ENCODE results near the gene RPL27A.

The RPL27A gene

DNA sequence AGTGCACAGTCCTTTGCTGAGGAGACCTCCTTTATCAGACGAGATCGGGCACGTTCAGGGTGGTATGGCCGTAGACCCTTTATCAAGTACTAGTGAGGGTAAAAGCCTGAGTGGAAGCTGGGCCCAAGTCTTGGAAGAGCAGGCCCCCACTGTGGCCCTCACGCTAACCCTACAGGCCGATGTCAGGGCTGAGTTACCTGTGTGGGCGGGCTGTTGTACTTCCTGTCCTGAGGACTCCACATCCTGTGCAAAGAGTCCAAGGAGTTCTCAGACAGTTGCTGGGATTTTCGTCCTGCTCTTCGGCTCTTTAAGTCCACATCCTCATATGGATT, 34.9 kb downstream of the RPL27A start:
- Mint-ChIP-seq H3K4me3 (no peak overlapping the region), H3K4me1 (no peaks in the 10 kb centered on the region), H3K27me3 (peaks cover 43% of the 10 kb centered on the region), H3K27ac (no peak overlapping the region), H3K9me3 (no peaks in the 10 kb centered on the region), H3K36me3 (no peaks in the 10 kb centered on the region)
- CTCF ChIA-PET: no interaction called here
- DNase-seq: no peak

DNA sequence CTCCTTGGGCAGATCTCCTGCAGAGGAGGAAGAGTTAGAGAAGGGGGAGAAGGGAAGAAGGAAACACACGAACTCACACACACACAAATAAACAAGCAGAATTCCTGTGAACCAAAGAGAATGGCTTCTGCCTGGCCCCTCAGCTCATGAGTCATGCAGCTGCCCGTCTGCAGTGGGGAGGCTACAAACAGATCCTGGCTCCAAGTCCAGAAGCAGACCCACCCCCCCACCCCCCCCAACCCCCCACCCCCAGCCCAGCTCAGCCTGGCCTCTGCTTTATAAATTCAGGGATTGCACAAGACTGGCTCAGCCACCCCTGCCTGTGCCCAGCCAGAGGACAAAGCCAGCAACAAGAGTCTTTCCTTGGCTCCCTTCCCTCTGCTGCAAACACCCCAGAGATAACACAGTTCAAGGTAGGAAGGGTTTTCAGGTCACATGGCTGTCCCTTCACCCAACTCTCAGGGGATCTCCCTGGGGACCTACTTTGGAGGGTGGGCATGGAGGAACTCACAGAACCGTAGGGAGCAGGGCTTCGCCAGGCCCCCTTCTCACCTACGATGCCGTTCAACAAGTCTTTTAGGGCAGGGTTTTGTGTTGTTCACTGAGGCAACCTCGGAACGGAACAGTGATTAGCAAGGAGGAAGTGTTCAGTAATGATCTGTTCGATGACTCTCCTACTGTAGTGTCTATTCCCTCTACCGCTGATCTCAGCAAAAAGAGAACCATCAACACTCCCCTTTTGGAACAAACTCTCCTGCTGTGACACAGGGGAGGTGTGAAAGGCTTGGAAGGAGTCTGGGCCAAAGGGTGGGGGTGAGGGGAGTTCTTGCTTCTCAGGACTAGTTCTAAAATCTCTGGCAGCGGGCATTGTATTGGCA, 35.5 kb downstream of the RPL27A start:
- Mint-ChIP-seq H3K4me1 (no peaks in the 10 kb centered on the region), H3K36me3 (no peaks in the 10 kb centered on the region), H3K27ac (no peak overlapping the region), H3K9me3 (no peaks in the 10 kb centered on the region), H3K27me3 (peaks cover 49% of the 10 kb centered on the region), H3K4me3 (no peak overlapping the region)
- CTCF ChIA-PET: no interaction called here
- no peak for DNase-seq

DNA sequence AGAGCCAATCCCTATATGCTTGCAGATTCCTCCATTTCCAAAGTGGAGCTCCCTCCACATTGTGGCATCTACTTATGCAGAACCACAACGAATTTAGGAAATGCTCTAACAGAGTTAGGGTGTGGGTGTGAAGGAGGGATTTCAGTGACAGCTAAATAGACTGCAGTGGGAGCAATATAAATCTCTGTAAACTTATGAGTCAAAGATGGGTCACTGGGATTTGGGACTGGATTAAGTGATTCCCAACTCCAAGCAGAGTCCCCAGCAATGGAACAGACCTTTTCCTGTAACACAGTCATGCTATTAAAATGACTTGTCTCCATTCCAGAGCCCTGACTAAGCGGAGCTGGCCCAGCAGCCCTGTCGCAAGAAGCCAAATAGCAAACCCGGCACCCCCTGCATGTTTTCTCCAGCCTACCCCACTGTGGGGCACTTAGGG, 36.6 kb downstream of the RPL27A start:
- Mint-ChIP-seq H3K27ac (no peak overlapping the region), H3K9me3 (no peaks in the 10 kb centered on the region), H3K36me3 (no peaks in the 10 kb centered on the region), H3K4me3 (no peak overlapping the region), H3K27me3 (peaks cover 52% of the 10 kb centered on the region), H3K4me1 (no peaks in the 10 kb centered on the region)
- CTCF ChIA-PET: no interaction called here
- no peak for DNase-seq

DNA sequence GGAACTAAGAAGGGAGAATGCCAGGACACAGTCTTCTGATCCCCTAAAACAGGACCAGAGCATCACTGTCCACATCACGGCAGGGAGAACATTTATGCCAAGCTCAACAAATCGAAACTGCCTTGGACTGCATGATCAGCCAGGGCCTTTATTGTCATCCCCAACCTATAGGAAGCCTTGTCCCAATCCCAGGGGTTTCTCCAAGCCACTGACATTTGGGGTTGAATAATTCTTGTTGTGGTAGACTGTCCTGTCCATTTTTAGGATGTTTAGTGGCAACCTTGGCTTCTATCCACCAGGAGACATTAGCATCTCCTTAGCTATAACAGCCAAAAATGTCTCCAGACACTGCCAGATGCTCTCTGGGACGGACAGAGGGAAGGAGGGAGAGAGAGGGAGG, 37.1 kb downstream of the RPL27A start:
- Mint-ChIP-seq H3K4me3 (no peak overlapping the region), H3K27ac (no peak overlapping the region), H3K9me3 (no peaks in the 10 kb centered on the region), H3K4me1 (no peaks in the 10 kb centered on the region), H3K27me3 (peaks cover 52% of the 10 kb centered on the region), H3K36me3 (no peaks in the 10 kb centered on the region)
- no peak for DNase-seq
- CTCF ChIA-PET: no interaction called here

DNA sequence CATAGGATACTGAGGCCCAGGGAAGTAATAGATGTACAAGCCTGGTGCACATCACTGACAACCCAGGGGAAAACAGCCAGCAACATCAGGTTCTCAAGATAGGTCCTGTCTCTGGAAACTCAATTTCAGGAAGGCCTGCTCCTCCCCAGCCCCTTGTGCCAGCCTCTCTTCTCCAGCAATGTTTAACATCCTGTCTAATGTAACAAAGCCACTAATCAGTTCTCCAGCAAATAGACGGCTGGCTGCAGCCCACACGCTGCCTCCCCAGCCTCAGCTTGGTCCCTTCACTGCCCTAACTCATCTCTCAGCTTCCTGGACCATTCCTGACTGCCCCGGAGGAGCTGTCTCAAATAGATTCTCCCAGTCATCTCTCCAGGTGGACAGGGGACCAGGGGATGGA, 37.8 kb downstream of the RPL27A start:
- no peak for DNase-seq
- H3K36me3 Mint-ChIP-seq: no peaks in the 10 kb centered on the region
- H3K27ac Mint-ChIP-seq: no peak overlapping the region
- H3K9me3 Mint-ChIP-seq: no peaks in the 10 kb centered on the region
- H3K4me3 Mint-ChIP-seq: no peak overlapping the region
- peaks cover 52% of the 10 kb centered on the region for H3K27me3 Mint-ChIP-seq
- CTCF ChIA-PET: interaction anchor here (0.5 kb wide), 1 partner anchor 528 kb away, joined by 3 read pairs; no protein-coding TSS in a partner anchor
- H3K4me1 Mint-ChIP-seq: no peaks in the 10 kb centered on the region

DNA sequence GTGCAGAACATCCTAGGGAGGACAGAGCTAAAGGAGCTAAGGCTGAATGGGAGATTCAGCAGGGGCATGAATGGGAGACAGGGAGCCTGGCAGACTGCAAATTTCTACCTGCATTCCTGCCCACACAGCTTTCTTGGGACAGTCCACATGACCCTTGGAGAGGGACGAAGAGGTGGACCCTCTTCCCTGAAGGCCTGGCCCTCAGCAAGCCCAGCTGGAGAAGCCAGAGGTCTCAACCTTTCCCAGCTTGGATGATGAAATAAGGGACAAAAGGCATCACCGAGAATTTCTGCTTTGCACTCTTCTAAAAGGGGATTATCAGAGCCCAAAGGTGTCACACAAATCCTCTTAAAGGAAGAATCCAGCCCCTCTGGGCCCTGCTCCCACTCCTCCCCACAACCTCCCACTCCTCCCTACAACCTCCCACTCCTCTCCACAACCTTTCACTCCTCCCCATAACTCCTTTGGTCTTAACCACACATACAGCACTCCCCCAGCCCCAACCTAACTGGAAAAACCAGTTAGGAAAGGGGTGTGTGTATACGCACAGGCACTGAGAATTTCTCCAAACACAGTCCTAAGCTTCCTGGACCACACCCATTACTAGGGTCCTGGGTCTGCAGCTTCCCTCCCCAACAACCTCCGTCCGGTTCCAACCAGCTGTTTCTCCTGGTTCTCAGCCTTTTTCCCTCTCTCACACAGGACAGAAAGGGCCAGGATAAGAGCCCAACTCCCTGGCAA, 38.4 kb downstream of the RPL27A start:
- H3K27ac Mint-ChIP-seq: no peak overlapping the region

DNA sequence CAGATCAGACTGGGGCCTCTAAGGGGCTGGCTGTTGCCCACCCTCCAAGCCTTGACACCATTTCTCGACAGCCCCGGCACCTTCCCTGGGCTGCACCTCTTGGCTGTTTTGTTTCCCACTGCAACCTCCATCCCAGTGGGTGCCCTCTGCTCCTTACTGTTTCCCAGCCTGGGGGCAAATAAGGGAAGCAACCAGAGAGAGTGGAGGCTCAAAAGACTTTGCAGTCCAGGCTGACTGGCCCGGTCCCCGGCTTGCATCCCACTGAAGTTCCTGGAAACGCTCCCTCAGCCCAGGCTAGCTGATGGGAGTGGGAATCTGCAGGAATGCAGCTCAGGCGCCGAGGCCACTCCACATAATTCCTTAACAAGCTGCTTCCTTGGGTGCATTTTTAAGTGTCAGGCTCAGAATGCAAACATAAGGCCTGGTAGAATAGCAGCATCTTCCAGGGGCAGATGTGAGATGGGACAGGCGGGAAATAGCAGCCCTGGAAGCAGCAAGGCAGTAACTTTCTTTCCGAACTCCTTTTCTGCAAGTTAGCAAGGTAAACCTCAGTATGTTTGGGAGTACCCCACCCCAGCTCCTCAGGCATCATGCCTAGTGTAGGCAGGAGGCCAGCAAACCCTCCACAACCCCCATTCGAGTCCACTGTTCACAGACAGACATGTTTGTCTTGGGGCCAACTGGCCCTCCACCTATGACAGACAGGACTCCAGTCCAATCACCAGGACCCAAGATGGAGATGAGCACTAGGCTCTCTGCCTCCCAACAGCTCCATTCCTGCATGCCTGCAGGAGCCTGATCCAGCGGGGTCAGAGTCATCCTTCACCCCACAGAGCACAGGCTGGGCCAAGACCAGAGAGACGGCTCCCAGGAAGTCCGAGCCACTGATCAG, 39.3 kb downstream of the RPL27A start:
- peaks cover 55% of the 10 kb centered on the region for H3K27me3 Mint-ChIP-seq
- DNase-seq: no peak
- no peaks in the 10 kb centered on the region for H3K36me3 Mint-ChIP-seq
- no peak overlapping the region for H3K4me3 Mint-ChIP-seq
- CTCF ChIA-PET: no interaction called here
- H3K4me1 Mint-ChIP-seq: no peaks in the 10 kb centered on the region
- H3K9me3 Mint-ChIP-seq: no peaks in the 10 kb centered on the region
- H3K27ac Mint-ChIP-seq: no peak overlapping the region

More for the DNA sequence above, 38.4 kb downstream of the RPL27A start:
- Mint-ChIP-seq H3K4me1 (no peaks in the 10 kb centered on the region), H3K36me3 (no peaks in the 10 kb centered on the region), H3K9me3 (no peaks in the 10 kb centered on the region), H3K4me3 (no peak overlapping the region), H3K27me3 (peaks cover 54% of the 10 kb centered on the region)
- no peak for DNase-seq
- CTCF ChIA-PET: interaction anchor here (0.5 kb wide), 1 partner anchor 528 kb away, joined by 3 read pairs; no protein-coding TSS in a partner anchor

DNA sequence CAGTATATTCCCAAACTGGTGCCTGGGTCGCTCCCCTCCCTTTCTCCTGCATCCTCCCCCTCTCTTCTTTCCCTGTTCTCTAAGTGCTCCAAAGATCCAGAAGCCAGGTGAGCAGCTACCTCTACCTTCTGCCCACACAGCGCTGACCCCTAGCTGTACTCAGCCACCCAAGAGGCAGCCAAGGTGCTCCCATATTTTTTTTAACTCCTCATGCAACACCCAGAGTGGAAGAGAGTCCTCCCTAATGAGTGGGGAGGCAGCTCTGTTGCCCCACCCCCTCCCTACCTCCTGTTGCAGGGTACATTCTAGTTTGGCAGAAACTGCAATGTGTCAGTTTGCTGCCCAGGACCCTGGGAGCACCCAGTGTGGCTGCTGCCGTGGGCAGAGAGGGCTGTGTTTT, 40.2 kb downstream of the RPL27A start:
- Mint-ChIP-seq H3K4me1 (no peaks in the 10 kb centered on the region), H3K9me3 (no peaks in the 10 kb centered on the region), H3K27ac (no peak overlapping the region), H3K4me3 (no peak overlapping the region), H3K27me3 (peaks cover 61% of the 10 kb centered on the region), H3K36me3 (no peaks in the 10 kb centered on the region)
- DNase-seq: no peak
- CTCF ChIA-PET: no interaction called here

DNA sequence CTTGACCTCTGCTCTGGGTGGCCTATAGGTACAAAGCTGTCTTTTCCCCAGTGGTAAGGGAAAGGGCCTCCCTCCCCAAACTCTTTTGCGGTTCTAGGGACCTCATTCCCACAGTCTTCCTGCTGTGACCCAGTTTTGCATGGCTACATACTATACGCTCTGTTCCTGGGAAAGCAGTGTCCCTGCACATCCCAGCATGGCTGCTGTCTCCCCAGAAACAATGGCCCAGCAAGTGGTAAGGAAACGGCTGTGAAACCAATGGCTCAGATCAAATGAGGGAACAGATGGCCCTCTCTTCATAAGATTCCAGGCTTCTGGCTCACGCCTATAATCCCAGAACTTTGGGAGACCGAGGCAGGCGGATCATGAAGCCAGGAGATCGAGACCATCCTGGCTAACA, 41.1 kb downstream of the RPL27A start:
- H3K4me1 Mint-ChIP-seq: no peaks in the 10 kb centered on the region
- DNase-seq: no peak
- no peak overlapping the region for H3K27ac Mint-ChIP-seq
- H3K36me3 Mint-ChIP-seq: no peaks in the 10 kb centered on the region
- CTCF ChIA-PET: no interaction called here
- no peak overlapping the region for H3K4me3 Mint-ChIP-seq
- H3K27me3 Mint-ChIP-seq: peaks cover 54% of the 10 kb centered on the region
- H3K9me3 Mint-ChIP-seq: no peaks in the 10 kb centered on the region

DNA sequence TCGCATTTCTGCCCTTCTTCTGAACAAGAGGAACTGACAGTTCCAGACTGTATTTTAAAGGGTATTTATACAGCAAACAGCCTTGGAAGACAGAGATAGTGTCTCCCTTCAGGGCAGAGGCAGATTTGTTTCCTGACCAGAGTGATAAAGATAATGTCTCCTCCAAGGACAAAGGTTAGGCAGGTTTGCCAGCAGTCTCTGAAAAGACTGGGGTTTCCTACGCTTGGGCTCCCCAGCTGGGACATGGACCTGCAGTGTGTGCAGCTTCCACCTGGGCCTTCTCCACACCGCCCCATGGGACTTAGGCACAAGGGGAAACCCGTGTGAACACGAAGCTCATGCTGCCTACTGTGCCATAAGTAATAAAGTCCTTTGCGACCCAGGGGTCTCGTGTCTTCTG, 42.1 kb downstream of the RPL27A start:
- CTCF ChIA-PET: no interaction called here
- Mint-ChIP-seq H3K36me3 (no peaks in the 10 kb centered on the region), H3K9me3 (no peaks in the 10 kb centered on the region), H3K27me3 (peaks cover 50% of the 10 kb centered on the region), H3K4me1 (no peaks in the 10 kb centered on the region), H3K4me3 (no peak overlapping the region), H3K27ac (no peak overlapping the region)
- DNase-seq: no peak

DNA sequence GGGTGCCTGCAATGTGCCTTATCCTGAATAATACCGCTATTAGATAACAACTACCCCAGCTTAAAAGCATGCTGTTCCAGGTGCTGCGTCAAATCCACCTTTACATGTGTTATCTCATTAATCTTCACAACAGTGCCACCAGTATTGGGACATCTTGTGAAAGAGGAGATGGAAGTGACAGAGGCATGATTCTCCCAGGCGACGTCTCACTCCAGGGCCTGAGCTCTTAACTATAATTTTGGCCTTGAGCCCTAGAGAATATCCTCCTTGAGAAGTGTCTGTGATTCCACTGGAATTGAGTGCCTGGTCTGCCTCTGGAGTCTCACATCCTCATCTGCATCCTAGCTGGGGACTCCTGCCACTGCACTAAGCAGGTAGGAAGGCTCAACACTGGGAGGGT, 43.8 kb downstream of the RPL27A start:
- CTCF ChIA-PET: no interaction called here
- no peaks in the 10 kb centered on the region for H3K4me1 Mint-ChIP-seq
- H3K4me3 Mint-ChIP-seq: no peak overlapping the region
- no peaks in the 10 kb centered on the region for H3K36me3 Mint-ChIP-seq
- H3K27me3 Mint-ChIP-seq: peaks cover 37% of the 10 kb centered on the region
- H3K9me3 Mint-ChIP-seq: no peaks in the 10 kb centered on the region
- no peak overlapping the region for H3K27ac Mint-ChIP-seq
- DNase-seq: no peak

DNA sequence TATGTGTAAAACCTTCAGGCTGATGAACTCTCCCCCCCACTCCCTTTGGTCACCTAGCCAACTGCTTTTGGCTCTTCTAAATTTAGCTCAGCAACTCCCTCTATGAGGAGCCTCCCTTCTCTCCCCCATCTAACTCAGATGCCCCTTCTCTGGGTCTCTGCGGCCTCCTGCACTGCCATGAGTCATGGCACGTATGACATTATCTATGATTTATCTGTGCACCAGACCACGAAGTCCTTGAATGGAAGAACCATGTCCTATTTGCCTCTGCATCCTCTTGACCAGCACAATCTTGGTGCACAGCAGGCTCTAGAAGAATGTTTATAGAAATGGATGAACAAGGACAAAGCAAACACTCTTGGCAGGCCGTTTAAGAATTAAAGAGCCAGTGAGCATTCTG, 46.0 kb downstream of the RPL27A start:
- no peaks in the 10 kb centered on the region for H3K36me3 Mint-ChIP-seq
- no peak for DNase-seq
- no peaks in the 10 kb centered on the region for H3K9me3 Mint-ChIP-seq
- CTCF ChIA-PET: no interaction called here
- no peak overlapping the region for H3K27ac Mint-ChIP-seq
- H3K4me3 Mint-ChIP-seq: no peak overlapping the region
- no peaks in the 10 kb centered on the region for H3K4me1 Mint-ChIP-seq
- peaks cover 19% of the 10 kb centered on the region for H3K27me3 Mint-ChIP-seq

DNA sequence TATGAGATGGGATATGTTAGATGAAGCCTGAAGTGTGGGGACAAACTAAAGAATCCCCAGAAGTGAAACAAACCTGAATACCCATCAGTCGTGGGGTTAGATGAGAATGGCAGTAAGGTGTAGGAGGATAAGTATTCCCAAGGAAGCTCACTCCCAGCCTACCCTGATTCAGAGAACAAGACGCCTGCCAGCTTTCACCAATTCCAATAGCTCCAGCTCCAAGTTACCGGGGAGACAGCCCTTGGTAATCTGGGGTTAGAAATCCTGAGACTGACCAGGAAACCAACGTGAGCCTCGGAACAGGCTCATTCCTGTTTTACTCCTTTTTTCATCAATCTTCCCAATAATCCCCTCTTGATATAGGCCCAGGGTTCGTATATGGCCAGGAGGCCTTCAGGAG, 46.5 kb downstream of the RPL27A start:
- CTCF ChIA-PET: no interaction called here
- no peaks in the 10 kb centered on the region for H3K9me3 Mint-ChIP-seq
- no peak overlapping the region for H3K4me3 Mint-ChIP-seq
- H3K36me3 Mint-ChIP-seq: no peaks in the 10 kb centered on the region
- H3K27me3 Mint-ChIP-seq: peaks cover 19% of the 10 kb centered on the region
- H3K27ac Mint-ChIP-seq: no peak overlapping the region
- DNase-seq: no peak
- no peaks in the 10 kb centered on the region for H3K4me1 Mint-ChIP-seq

DNA sequence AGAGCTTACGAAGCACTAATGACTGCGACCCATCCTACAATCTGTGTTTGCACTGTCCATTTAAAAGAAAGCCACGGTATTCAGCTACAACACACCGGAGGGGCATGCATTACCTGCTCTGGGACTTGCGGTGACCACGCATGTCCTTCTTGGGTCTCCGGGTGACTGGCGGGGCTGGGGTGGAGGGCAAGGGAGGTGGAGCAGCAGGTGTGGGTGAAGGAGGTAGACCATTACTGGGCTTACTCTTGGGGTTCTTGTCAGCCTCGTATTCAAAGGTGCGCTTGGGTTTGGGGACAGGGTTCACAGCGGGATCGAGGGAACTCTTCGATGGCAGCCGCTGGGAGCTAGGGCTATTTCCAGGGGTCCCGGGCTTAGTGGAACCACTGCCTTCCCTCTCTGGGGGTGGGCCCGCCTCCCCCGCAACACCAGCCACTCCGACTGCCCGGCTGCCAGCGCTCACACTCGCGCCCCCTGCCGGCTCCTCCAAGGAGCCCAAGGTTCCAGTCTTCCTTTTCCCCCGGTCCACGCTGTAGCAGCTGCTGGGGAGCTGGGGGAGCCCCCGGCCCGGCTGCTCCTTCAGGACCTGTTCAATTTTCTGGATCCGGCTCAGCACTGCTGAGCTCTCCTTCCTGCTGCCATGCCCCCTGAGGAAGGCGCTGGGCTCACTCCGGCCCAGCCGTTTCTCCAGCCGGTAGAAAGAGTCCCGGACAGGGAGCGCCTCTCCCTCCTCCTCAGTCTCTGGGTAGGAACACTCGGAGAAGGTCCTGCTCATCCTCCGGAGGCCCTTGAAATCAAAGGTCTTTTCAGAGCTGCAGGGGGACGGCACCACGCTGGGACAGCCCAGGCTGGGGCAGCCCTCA, 47.5 kb downstream of the RPL27A start:
- Mint-ChIP-seq H3K9me3 (no peaks in the 10 kb centered on the region), H3K36me3 (no peaks in the 10 kb centered on the region), H3K27me3 (peaks cover 19% of the 10 kb centered on the region), H3K4me3 (no peak overlapping the region), H3K27ac (no peak overlapping the region), H3K4me1 (no peaks in the 10 kb centered on the region)
- no peak for DNase-seq
- CTCF ChIA-PET: no interaction called here
